Measurements from ENCODE around the gene NEK2. TPM values are rescaled to one million over a fixed set of nuclear protein-coding genes. Genes with fewer than 3 reads are reported as not detected.

NEK2 gene
- total and polyA plus RNA-seq, 2 of the 13 experiments (the other 11 are each of a cell fraction or from before 2014, with no cell fraction given), result 10.9 to 40.8 TPM

GRCh38 chr1:211653959-211654496 lies 21.4 kb downstream of the NEK2 start (continued):
- no peak for TF ChIP-seq ZNF75D (CRISPR knock-in tag; IDR thresholded peaks at IDR 0.05; ENCODE audit: borderline replicate concordance)
- TF ChIP-seq GLI4 (CRISPR knock-in tag; IDR thresholded peaks at IDR 0.05; ENCODE audit: borderline replicate concordance), result no peak
- no peak for TF ChIP-seq SOX6 (IDR thresholded peaks at IDR 0.05)
- TF ChIP-seq SOX6 (CRISPR knock-in tag; IDR thresholded peaks at IDR 0.05), result peak; percentile 32; the same call in 1 of the 2 replicates
- no peak for TF ChIP-seq ZNF616 (CRISPR knock-in tag; IDR thresholded peaks at IDR 0.05; ENCODE audit: low read depth)
- no peak for TF ChIP-seq ATF7-NPFF (CRISPR knock-in tag; IDR thresholded peaks at IDR 0.05; ENCODE audit: low read depth)
- no peak for TF ChIP-seq ZNF337 (CRISPR knock-in tag; IDR thresholded peaks at IDR 0.05; ENCODE audit: borderline replicate concordance, low read depth)
- TF ChIP-seq TRIM24 (CRISPR knock-in tag; IDR thresholded peaks at IDR 0.05), result no peak
- TF ChIP-seq RFXANK (CRISPR knock-in tag; IDR thresholded peaks at IDR 0.05), result no peak
- TF ChIP-seq NCOA2 (CRISPR knock-in tag; IDR thresholded peaks at IDR 0.05), result no peak
- TF ChIP-seq THRA (CRISPR knock-in tag; IDR thresholded peaks at IDR 0.05; ENCODE audit: borderline replicate concordance), result no peak
- TF ChIP-seq ZMYM3 (CRISPR knock-in tag; IDR thresholded peaks at IDR 0.05), result peak; percentile 47; the same call in 1 of the 2 replicates
- TF ChIP-seq IKZF5 (CRISPR knock-in tag; IDR thresholded peaks at IDR 0.05), result 0 out of 2 replicates have a peak, but pooled peaks have one; percentile 7
- no peak for TF ChIP-seq ZBTB46 (CRISPR knock-in tag; IDR thresholded peaks at IDR 0.05; ENCODE audit: borderline replicate concordance)
- TF ChIP-seq KDM5B (CRISPR knock-in tag; IDR thresholded peaks at IDR 0.05; ENCODE audit: borderline replicate concordance), result no peak
- TF ChIP-seq ZIK1 (CRISPR knock-in tag; IDR thresholded peaks at IDR 0.05; ENCODE audit: borderline replicate concordance, low read depth), result no peak
- 0 out of 2 replicates have a peak, but pooled peaks have one; percentile 46 for TF ChIP-seq ZMAT3 (CRISPR knock-in tag; conservative IDR thresholded peaks at IDR 0.05)
- no peak for TF ChIP-seq THAP11 (CRISPR knock-in tag; IDR thresholded peaks at IDR 0.05)
- TF ChIP-seq BCL3 (CRISPR knock-in tag; IDR thresholded peaks at IDR 0.05), result no peak
- no peak for TF ChIP-seq TP53 (CRISPR knock-in tag; conservative IDR thresholded peaks at IDR 0.05)
- TF ChIP-seq MED13 (CRISPR knock-in tag; IDR thresholded peaks at IDR 0.05), result no peak
- TF ChIP-seq SAP130 (CRISPR knock-in tag; IDR thresholded peaks at IDR 0.05; ENCODE audit: low read depth), result peak; percentile 64
- TF ChIP-seq ZNF230 (CRISPR knock-in tag; IDR thresholded peaks at IDR 0.05), result no peak
- TF ChIP-seq ATF2 (CRISPR knock-in tag; IDR thresholded peaks at IDR 0.05), result no peak

Measured in HepG2 (cell line).